ENCODE results near the gene ZIK1. TPM values are rescaled to one million over a fixed set of nuclear protein-coding genes. Genes with fewer than 3 reads are reported as not detected.

Gene ZIK1
- total and polyA plus RNA-seq, 4 donors = 2.4 to 6.3 (median 3.5) TPM; not detected in 1

DNA sequence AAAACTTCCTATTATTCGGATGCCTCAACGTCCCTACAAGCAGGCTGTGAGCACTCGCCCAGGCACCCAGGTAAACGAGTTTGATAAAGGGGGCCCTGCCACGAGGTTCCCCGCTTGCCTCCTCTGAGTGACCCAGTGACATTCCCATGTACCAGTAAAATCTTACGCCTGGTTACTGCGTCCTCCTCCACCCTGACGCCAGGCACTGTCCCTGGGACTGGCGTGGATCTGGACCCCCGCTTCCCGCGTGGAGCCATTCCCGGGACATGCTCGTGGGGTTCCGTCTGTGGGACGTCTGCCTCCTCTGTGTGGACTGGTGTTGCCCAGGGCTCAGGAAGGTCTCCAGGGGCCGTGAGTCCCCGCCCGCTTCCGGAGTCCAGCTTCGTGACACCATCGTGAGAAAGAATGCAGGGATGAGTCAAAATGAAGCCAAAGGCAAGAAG, 23.9 kb upstream of the ZIK1 start:
- Histone ChIP-seq H3K36me3 (ENCODE audit: control insufficient read depth in 1 of 2, insufficient read depth in 2 of 2, low read length in 1 of 2) (peaks cover 0 to 3% of the 10 kb centered on the region in 2 donors), H3K4me3 (ENCODE audit: low read length in 2 of 2) (peak overlapping the region; percentile 5 to 87), H3K4me1 (ENCODE audit: control insufficient read depth in 1 of 2, insufficient read depth in 2 of 2, low read length in 2 of 2) (peaks cover 0 to 2% of the 10 kb centered on the region in 2 donors), H3K9me3 (ENCODE audit: control insufficient read depth, low read length) (peaks cover 11% of the 10 kb centered on the region), H3K27me3 (ENCODE audit: control insufficient read depth in 1 of 2, insufficient read depth in 2 of 2, low read length in 1 of 2) (no peaks in the 10 kb centered on the region), H3K27ac (ENCODE audit: low read depth in 1 of 2, low read length in 2 of 2) (no peak overlapping the region)
- intact Hi-C loops (cut with DNase I) = no loop called here
- ATAC-seq (ENCODE audit: low FRiP score) = peak; percentile 49
- peak; percentile 46 to 80 for DNase-seq
- WGBS, 2 donors = 16 to 20% methylated on average over 23 of the region's 23 CpGs

DNA sequence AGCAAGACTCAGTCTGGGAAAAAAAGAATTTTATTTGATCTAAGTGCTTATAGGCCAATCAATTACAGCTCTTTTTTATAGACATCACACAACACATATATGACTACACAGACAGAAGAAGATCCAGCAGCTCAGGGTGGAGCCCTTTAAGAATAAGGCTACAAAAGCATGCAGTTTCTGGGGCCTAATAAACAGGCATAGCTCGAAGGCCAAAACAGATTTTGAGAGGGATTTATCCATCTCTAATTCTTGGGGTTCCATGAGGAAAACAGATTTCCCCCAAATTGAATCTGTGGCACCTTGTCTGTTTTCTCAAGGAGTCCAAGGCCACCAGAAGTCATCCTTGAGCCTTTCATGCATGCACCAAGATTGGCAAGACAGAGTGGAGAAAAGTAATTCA, 20.4 kb upstream of the ZIK1 start:
- 57 to 68% methylated on average over 1 of the region's 1 CpG for WGBS, 2 donors
- intact Hi-C loops (cut with DNase I) = no loop called here
- DNase-seq (no peak), ATAC-seq (ENCODE audit: low FRiP score) (no peak)
- Histone ChIP-seq H3K4me1 (ENCODE audit: control insufficient read depth in 1 of 2, insufficient read depth in 2 of 2, low read length in 2 of 2) (peaks cover 0 to 2% of the 10 kb centered on the region in 2 donors), H3K27ac (ENCODE audit: low read depth in 1 of 2, low read length in 2 of 2) (no peak overlapping the region), H3K4me3 (ENCODE audit: low read length in 2 of 2) (no peak overlapping the region), H3K36me3 (ENCODE audit: control insufficient read depth in 1 of 2, insufficient read depth in 2 of 2, low read length in 1 of 2) (no peaks in the 10 kb centered on the region), H3K9me3 (ENCODE audit: control insufficient read depth, low read length) (peaks cover 19% of the 10 kb centered on the region), H3K27me3 (ENCODE audit: control insufficient read depth in 1 of 2, insufficient read depth in 2 of 2, low read length in 1 of 2) (no peaks in the 10 kb centered on the region)

DNA sequence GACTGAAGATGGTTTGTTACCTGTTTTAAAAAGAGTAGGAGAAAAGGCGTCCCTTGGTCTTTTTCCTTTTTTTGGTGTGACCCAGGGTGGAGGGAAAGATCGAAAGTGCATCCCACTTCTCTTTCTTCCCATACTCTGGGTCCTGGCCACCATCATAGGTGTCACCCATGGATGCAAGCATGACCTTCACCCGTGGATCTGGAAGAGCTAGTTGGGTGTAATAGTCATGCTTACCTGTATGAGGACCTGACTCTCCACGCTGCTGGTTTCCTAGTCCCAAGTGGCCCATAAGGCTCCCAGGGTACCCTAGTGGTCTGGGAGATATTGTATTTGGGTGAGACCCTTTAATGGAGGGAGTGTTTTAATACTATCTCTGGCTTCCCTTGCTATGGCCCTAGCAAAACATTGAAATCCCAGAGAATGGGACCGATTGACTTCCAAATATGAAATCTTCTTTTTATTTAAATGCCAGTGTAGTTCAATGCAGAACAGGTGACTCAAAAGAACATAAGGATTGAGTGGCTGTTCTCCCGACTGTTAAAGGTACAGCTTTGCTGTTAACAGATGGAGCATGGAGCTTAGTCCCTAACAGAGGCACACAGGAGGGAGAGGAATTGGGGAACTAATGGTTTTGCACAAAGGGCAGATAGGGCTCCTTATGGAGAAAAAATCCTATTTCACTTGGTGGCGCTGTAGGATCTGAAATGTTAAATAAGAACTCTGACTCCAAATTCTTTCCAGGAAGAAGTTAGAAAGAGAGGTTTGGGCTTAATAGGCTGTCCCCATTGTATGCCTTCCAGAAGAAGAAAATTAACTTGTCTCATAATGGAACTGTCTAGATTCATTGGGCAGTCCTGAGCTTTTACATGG, 17.3 kb upstream of the ZIK1 start:
- DNase-seq = no peak
- no peaks in the 10 kb centered on the region for H3K27me3 ChIP-seq (ENCODE audit: control insufficient read depth in 1 of 2, insufficient read depth in 2 of 2, low read length in 1 of 2)
- no peak overlapping the region for H3K27ac ChIP-seq (ENCODE audit: low read depth in 1 of 2, low read length in 2 of 2)
- intact Hi-C loops (cut with DNase I) = no loop called here
- WGBS, 2 donors = 57 to 65% methylated on average over 7 of the region's 7 CpGs
- peaks cover 41% of the 10 kb centered on the region for H3K9me3 ChIP-seq (ENCODE audit: control insufficient read depth, low read length)
- H3K36me3 ChIP-seq (ENCODE audit: control insufficient read depth in 1 of 2, insufficient read depth in 2 of 2, low read length in 1 of 2) = peaks cover 0 to under 1% of the 10 kb centered on the region in 2 donors
- no peak overlapping the region for H3K4me3 ChIP-seq (ENCODE audit: low read length in 2 of 2)
- ATAC-seq (ENCODE audit: low FRiP score) = no peak
- no peaks in the 10 kb centered on the region for H3K4me1 ChIP-seq (ENCODE audit: control insufficient read depth in 1 of 2, insufficient read depth in 2 of 2, low read length in 2 of 2)

DNA sequence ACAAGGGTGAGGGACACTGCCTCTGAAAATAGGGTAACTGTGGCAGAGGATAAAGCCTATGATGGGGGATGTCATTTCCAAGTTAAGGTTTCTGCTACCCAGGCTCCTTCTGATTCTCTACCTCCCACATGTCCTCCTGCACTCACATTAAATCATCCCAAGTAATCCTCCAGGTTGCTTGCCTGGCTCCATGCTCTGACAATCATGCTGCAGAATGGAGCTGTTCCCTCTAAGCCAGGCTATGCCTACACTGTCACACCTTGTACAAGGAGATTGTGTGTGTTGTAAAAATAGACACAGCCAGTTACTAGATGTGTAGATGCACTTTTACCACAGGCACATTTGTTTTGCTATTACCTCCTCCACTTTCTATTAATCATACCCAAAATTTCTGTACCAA, 13.2 kb upstream of the ZIK1 start:
- H3K27ac ChIP-seq (ENCODE audit: low read depth in 1 of 2, low read length in 2 of 2) = no peak overlapping the region
- intact Hi-C loops (cut with DNase I) = no loop called here
- no peaks in the 10 kb centered on the region for H3K27me3 ChIP-seq (ENCODE audit: control insufficient read depth in 1 of 2, insufficient read depth in 2 of 2, low read length in 1 of 2)
- no peaks in the 10 kb centered on the region for H3K4me1 ChIP-seq (ENCODE audit: control insufficient read depth in 1 of 2, insufficient read depth in 2 of 2, low read length in 2 of 2)
- H3K9me3 ChIP-seq (ENCODE audit: control insufficient read depth, low read length) = peaks cover 64% of the 10 kb centered on the region
- no peak for DNase-seq
- ATAC-seq (ENCODE audit: low FRiP score) = no peak
- no peak overlapping the region for H3K4me3 ChIP-seq (ENCODE audit: low read length in 2 of 2)
- H3K36me3 ChIP-seq (ENCODE audit: control insufficient read depth in 1 of 2, insufficient read depth in 2 of 2, low read length in 1 of 2) = peaks cover 21 to 30% of the 10 kb centered on the region in 2 donors

DNA sequence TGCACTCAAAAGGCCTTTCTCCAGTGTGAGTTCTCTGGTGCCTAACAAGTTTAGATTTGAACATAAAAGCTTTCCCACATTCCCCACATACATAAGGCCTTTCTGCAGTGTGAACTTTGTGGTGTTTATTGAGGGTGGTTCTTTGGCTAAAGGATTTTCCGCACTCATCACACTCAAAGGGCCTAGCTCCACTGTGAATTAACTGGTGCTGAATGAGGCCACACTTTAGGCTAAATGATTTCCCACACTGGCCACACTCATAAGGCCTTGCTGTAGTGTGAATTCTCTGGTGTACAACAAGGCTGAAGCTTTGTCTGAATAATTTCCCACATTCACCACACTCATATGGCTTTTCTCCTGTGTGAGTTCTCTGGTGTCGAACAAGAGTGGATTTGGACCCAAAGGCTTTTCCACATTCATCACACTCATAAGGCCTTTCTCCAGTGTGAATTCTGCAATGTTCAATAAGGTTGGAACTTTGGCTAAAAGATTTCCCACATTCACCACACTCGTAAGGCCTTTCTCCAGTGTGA, 11.5 kb upstream of the ZIK1 start:
- H3K4me3 ChIP-seq (ENCODE audit: low read length in 2 of 2) = no peak overlapping the region
- DNase-seq (no peak), ATAC-seq (ENCODE audit: low FRiP score) (no peak)
- no peak overlapping the region for H3K27ac ChIP-seq (ENCODE audit: low read depth in 1 of 2, low read length in 2 of 2)
- peaks cover 24 to 32% of the 10 kb centered on the region in 2 donors for H3K36me3 ChIP-seq (ENCODE audit: control insufficient read depth in 1 of 2, insufficient read depth in 2 of 2, low read length in 1 of 2)
- intact Hi-C loops (cut with DNase I) = no loop called here
- H3K27me3 ChIP-seq (ENCODE audit: control insufficient read depth in 1 of 2, insufficient read depth in 2 of 2, low read length in 1 of 2) = no peaks in the 10 kb centered on the region
- no peaks in the 10 kb centered on the region for H3K4me1 ChIP-seq (ENCODE audit: control insufficient read depth in 1 of 2, insufficient read depth in 2 of 2, low read length in 2 of 2)
- WGBS, 2 donors = 98 to 99% methylated on average over 3 of the region's 3 CpGs
- peaks cover 67% of the 10 kb centered on the region for H3K9me3 ChIP-seq (ENCODE audit: control insufficient read depth, low read length)

DNA sequence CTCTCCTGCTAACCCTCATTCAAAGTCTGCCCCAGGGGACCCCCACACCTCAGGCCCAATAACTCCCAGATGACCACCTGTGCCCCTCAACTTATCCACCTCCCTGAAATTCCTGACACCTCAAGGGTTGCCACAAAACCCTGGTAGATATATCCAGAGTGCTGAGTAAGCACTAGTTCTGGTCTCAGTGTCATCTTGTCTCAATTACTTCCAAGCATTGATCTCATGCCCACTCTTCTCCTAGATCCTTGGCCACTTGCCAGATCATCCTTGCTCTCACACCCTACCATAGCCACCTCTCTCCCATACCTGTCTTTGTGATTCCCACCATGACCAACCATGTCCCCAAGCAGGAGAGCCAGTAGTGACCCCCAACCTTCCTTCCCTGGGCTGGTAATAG, 7.3 kb upstream of the ZIK1 start:
- H3K36me3 ChIP-seq (ENCODE audit: control insufficient read depth in 1 of 2, insufficient read depth in 2 of 2, low read length in 1 of 2) = peaks cover 24 to 30% of the 10 kb centered on the region in 2 donors
- DNase-seq (no peak), ATAC-seq (ENCODE audit: low FRiP score) (no peak)
- H3K27ac ChIP-seq (ENCODE audit: low read depth in 1 of 2, low read length in 2 of 2) = no peak overlapping the region
- intact Hi-C loops (cut with DNase I) = no loop called here
- no peaks in the 10 kb centered on the region for H3K4me1 ChIP-seq (ENCODE audit: control insufficient read depth in 1 of 2, insufficient read depth in 2 of 2, low read length in 2 of 2)
- H3K9me3 ChIP-seq (ENCODE audit: control insufficient read depth, low read length) = peaks cover 39% of the 10 kb centered on the region
- no peaks in the 10 kb centered on the region for H3K27me3 ChIP-seq (ENCODE audit: control insufficient read depth in 1 of 2, insufficient read depth in 2 of 2, low read length in 1 of 2)
- H3K4me3 ChIP-seq (ENCODE audit: low read length in 2 of 2) = no peak overlapping the region

DNA sequence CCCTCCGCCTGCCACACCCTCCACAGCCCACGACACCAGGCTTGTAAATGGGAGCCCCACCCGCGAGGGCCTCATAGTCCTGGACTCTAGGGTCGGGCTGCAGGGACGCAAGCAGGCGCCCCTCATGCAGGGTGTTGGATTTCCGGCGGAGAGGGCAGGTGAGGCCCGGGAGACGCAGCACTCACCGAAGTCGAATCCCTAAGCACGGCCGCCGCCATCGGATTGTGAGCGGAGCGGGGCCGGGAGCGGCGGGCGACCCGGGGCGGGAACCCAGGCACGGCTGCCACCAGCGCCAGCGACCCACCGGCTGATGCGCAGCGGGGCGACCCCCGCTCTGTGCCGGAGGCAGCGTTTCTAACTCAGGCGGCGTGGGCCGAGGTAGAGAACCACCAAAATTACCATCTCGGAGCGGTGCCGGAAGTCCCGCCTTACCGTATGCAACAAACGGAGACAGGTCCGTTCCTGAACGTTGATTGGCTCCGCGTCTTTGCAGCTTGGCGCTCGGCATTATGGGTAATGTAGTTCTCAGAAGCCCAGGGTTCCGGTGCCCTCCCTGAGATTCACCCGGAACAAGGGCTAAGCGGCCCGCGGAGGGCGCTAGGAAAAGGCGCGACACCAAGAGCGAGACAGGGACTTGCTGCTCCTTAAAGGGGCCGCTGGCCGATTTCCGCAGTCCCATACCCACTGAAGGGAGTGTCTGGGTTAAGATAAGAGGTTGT, 5.3 kb upstream of the ZIK1 start, which contains the start of gene ZNF416:
TSS of gene ZNF416 (minus strand) at position 425 of the 719 bp plus-strand sequence. CDS start at position 218, 207 bp downstream.
- WGBS, 2 donors = 1% methylated on average over 62 of the region's 62 CpGs
- DNase-seq (peak; percentile 97 to 98), ATAC-seq (ENCODE audit: low FRiP score) (peak; percentile 98)
- Histone ChIP-seq H3K27ac (ENCODE audit: low read depth in 1 of 2, low read length in 2 of 2) (no peak within 1 kb of the TSS), H3K9me3 (ENCODE audit: control insufficient read depth, low read length) (peaks cover 20% of the 10 kb centered on the region), H3K36me3 (ENCODE audit: control insufficient read depth in 1 of 2, insufficient read depth in 2 of 2, low read length in 1 of 2) (peaks cover 10 to 15% of the 10 kb centered on the region in 2 donors), H3K4me3 (ENCODE audit: low read length in 2 of 2) (peak within 1 kb of the TSS; percentile 83 to 92), H3K27me3 (ENCODE audit: control insufficient read depth in 1 of 2, insufficient read depth in 2 of 2, low read length in 1 of 2) (no peaks in the 10 kb centered on the region), H3K4me1 (ENCODE audit: control insufficient read depth in 1 of 2, insufficient read depth in 2 of 2, low read length in 2 of 2) (no peaks in the 10 kb centered on the region)
- intact Hi-C loops (cut with DNase I) = no loop called here

DNA sequence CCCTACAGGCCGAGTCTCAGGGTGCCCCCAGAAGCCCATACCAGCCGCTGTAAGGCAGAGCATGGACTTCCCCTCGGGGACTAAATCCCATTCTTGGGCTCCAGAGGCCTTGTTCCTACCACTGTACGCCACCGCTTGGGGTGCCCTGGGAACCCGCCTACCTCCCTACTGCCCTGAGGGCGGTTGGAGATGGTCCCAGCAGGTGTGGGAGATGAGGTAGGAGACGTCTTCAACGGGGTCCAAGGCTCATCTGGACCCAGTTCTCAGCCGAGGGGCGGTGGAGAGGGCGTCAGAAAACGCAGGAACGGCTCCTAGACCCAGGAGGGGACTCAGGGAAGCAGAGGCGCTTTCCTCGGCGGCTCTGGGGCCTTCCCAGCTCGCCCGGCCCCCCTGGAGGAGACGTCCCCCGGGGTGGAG, 833 bp upstream of the ZIK1 start:
- ATAC-seq (ENCODE audit: low FRiP score) (no peak), DNase-seq (no peak)
- H3K4me3 ChIP-seq (ENCODE audit: low read length in 2 of 2) = peak overlapping the region in 1 of 2 donors; percentile 36
- no peaks in the 10 kb centered on the region for H3K27me3 ChIP-seq (ENCODE audit: control insufficient read depth in 1 of 2, insufficient read depth in 2 of 2, low read length in 1 of 2)
- H3K9me3 ChIP-seq (ENCODE audit: control insufficient read depth, low read length) = peaks cover 16% of the 10 kb centered on the region
- H3K27ac ChIP-seq (ENCODE audit: low read depth in 1 of 2, low read length in 2 of 2) = no peak overlapping the region
- H3K36me3 ChIP-seq (ENCODE audit: control insufficient read depth in 1 of 2, insufficient read depth in 2 of 2, low read length in 1 of 2) = peaks cover 0 to 4% of the 10 kb centered on the region in 2 donors
- intact Hi-C loops (cut with DNase I) = loop anchor here in 1 of 2 donors (2.0 kb wide), 1 partner anchor 56 kb away; the partner anchor contains the start of gene ZNF549
- WGBS, 2 donors = 24 to 31% methylated on average over 21 of the region's 21 CpGs
- no peaks in the 10 kb centered on the region for H3K4me1 ChIP-seq (ENCODE audit: control insufficient read depth in 1 of 2, insufficient read depth in 2 of 2, low read length in 2 of 2)

All from aorta (tissue), 5 donors.